Measurements from ENCODE around the gene TRPM6.

GRCh38 chr9:74847478-74848152 lies 40.1 kb downstream of the TRPM6 start:
- TF ChIP-seq EZH2phosphoT487 (IDR thresholded peaks at IDR 0.05; ENCODE audit: low read depth), result no peak
- no peak for TF ChIP-seq CTCF (IDR thresholded peaks at IDR 0.05; ENCODE audit: low read depth, low read length)

Measured in OCI-LY3 (cell line).